Endothelial cell of umbilical vein (primary cell): ENCODE results near the gene NALCN.

Source experiments
- CTCF ChIP-seq, 2 donors: IDR thresholded peaks; 1 replicate in 1 of 2; 2 replicates in 1 of 2; pipeline ENCODE4 v1.5.1; 2011; ENCODE audit warnings: low read length in 2 of 2, mild to moderate bottlenecking in 2 of 2, moderate library complexity in 2 of 2, control low read depth in 1 of 2, inconsistent platforms in 1 of 2, low read depth in 1 of 2; ENCODE audit not compliant: insufficient read depth in 1 of 2; ENCODE audit errors: extremely low read depth in 1 of 2
- POLR2A ChIP-seq: IDR thresholded peaks from 2 replicates; pipeline ENCODE4 v1.6.1; 2012; ENCODE audit warnings: low read depth, mild to moderate bottlenecking, control low read depth, low read length
- POLR2AphosphoS5 ChIP-seq: IDR thresholded peaks from 2 replicates; pipeline ENCODE4 v1.6.1; 2012; ENCODE audit warnings: low read depth, mild to moderate bottlenecking, control low read depth, low read length, moderate library complexity; ENCODE audit not compliant: insufficient read depth

- TF ChIP-seq CTCF (IDR thresholded peaks at IDR 0.05; ENCODE audit: extremely low read depth in 1 of 2, insufficient read depth in 1 of 2, low read depth in 1 of 2, low read length in 2 of 2): no peak
- no peak for TF ChIP-seq POLR2AphosphoS5
- TF ChIP-seq POLR2A: no peak
Observed at GRCh38 chr13:101306773-101307172, 109.5 kb downstream of the NALCN start.
